ENCODE measurements around the gene ACOT7.

The ACOT7 gene

DNA sequence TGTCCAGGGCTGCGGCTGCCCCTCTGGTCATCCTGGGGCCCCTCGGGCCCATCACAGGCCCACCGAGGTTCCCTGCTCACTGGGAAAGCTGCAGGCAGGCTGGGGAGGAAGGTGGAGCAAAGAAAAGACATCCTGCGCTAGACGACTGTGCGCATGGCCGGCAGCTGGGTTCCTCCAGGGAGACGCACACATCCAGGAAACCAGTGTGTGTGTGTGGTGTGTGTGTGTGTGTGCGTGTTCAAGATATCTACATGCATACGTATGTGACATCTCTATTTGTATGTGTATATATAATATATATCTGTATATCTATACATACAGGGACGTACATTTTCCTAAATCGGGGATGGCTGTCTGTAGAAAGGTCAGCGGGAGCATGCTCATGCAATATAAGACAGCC lies 63.7 kb downstream of the ACOT7 start:
- Histone ChIP-seq H3K27ac (ENCODE audit: low read depth, low read length) (peak overlapping the region; percentile 59), H3K27me3 (ENCODE audit: control insufficient read depth in 1 of 2, insufficient read depth in 2 of 2, low read length in 2 of 2) (no peaks in the 10 kb centered on the region), H3K9me3 (ENCODE audit: low read length) (no peaks in the 10 kb centered on the region), H3K9ac (ENCODE audit: low read length) (no peak overlapping the region), H3K36me3 (ENCODE audit: insufficient read depth, low read length) (no peaks in the 10 kb centered on the region), H3K4me3 (ENCODE audit: low read depth in 1 of 2, low read length in 2 of 2) (no peak overlapping the region), H3K4me1 (ENCODE audit: insufficient read depth, low read length) (peaks cover 24% of the 10 kb centered on the region)

DNA sequence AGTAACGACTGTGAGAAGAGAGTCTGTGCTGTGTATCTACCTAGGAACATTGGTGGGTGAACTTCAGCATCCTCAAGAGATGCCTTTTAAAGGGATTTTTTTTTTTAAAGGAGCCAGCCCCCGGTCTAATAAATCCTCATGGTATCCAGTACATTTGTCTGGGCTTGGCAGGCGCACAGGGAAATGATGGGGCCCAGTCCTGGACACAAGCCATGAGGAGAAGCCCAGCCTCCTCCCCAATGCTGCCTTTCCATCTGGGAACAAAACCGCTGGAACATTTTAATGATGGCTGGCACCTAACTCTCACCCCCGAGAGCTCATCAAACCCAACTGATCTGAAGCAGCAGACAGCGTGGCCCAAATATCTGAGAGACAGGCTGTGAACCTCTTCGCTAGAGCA lies 64.2 kb downstream of the ACOT7 start:
- Histone ChIP-seq H3K9ac (ENCODE audit: low read length) (no peak overlapping the region), H3K27ac (ENCODE audit: low read depth, low read length) (peak overlapping the region; percentile 85)

DNA sequence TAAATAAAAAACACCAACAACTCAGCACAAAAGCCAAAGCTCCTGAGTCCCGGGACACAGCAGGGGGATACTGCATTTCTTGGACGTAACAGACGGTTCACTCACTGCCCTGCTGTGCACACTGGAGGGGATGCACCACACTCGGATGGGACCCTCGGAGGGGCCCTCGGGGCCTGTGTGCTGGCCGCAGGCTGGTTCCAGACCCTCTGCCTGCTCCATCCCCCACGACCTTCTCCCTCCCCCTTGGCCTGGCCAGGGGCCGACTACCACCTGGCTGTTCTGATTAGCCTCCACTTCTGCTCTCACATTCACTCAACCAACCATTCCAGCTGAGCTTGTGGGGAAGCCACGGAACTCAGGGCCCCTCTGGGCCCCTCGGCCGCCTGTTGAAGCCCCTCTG lies 64.9 kb downstream of the ACOT7 start:
- Histone ChIP-seq H3K27ac (ENCODE audit: low read depth, low read length) (peak overlapping the region; percentile 85), H3K27me3 (ENCODE audit: control insufficient read depth in 1 of 2, insufficient read depth in 2 of 2, low read length in 2 of 2) (no peaks in the 10 kb centered on the region), H3K4me1 (ENCODE audit: insufficient read depth, low read length) (peaks cover 24% of the 10 kb centered on the region), H3K9ac (ENCODE audit: low read length) (no peak overlapping the region), H3K9me3 (ENCODE audit: low read length) (no peaks in the 10 kb centered on the region), H3K4me3 (ENCODE audit: low read depth in 1 of 2, low read length in 2 of 2) (no peak overlapping the region), H3K36me3 (ENCODE audit: insufficient read depth, low read length) (no peaks in the 10 kb centered on the region)

More for the DNA sequence above, 64.2 kb downstream of the ACOT7 start:
- H3K36me3 ChIP-seq (ENCODE audit: insufficient read depth, low read length), result no peaks in the 10 kb centered on the region
- no peaks in the 10 kb centered on the region for H3K9me3 ChIP-seq (ENCODE audit: low read length)
- no peak overlapping the region for H3K4me3 ChIP-seq (ENCODE audit: low read depth in 1 of 2, low read length in 2 of 2)
- no peaks in the 10 kb centered on the region for H3K27me3 ChIP-seq (ENCODE audit: control insufficient read depth in 1 of 2, insufficient read depth in 2 of 2, low read length in 2 of 2)
- H3K4me1 ChIP-seq (ENCODE audit: insufficient read depth, low read length), result peaks cover 24% of the 10 kb centered on the region

GRCh38 chr1:6328091-6328490 lies 65.5 kb downstream of the ACOT7 start:
- no peak overlapping the region for H3K27ac ChIP-seq (ENCODE audit: low read depth, low read length)
- H3K4me1 ChIP-seq (ENCODE audit: insufficient read depth, low read length), result peaks cover 24% of the 10 kb centered on the region
- H3K27me3 ChIP-seq (ENCODE audit: control insufficient read depth in 1 of 2, insufficient read depth in 2 of 2, low read length in 2 of 2), result no peaks in the 10 kb centered on the region
- no peaks in the 10 kb centered on the region for H3K36me3 ChIP-seq (ENCODE audit: insufficient read depth, low read length)
- H3K9me3 ChIP-seq (ENCODE audit: low read length), result no peaks in the 10 kb centered on the region
- no peak overlapping the region for H3K4me3 ChIP-seq (ENCODE audit: low read depth in 1 of 2, low read length in 2 of 2)
- no peak overlapping the region for H3K9ac ChIP-seq (ENCODE audit: low read length)

DNA sequence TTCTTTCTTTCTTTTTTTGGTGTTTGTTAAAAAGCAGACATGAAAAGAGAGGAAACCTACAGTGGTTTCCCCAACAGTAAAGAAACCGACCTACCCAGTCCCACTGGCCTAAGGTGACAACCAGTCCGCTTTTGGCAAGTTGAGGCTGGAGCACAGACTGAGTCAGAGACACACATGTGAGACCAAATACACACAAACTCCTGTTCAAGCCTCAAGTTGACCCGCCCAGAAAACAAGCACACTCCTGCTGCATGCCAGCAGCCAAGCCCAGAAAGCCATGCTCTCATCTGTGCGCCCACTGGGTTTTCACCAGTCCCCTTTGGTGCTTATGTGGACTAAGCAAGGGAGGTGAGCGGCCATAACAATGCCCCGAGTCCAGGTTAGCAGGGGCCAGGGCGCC lies 68.1 kb downstream of the ACOT7 start:
- Histone ChIP-seq H3K9ac (ENCODE audit: low read length) (no peak overlapping the region), H3K9me3 (ENCODE audit: low read length) (no peaks in the 10 kb centered on the region), H3K4me3 (ENCODE audit: low read depth in 1 of 2, low read length in 2 of 2) (no peak overlapping the region), H3K36me3 (ENCODE audit: insufficient read depth, low read length) (no peaks in the 10 kb centered on the region), H3K27ac (ENCODE audit: low read depth, low read length) (no peak overlapping the region), H3K27me3 (ENCODE audit: control insufficient read depth in 1 of 2, insufficient read depth in 2 of 2, low read length in 2 of 2) (no peaks in the 10 kb centered on the region), H3K4me1 (ENCODE audit: insufficient read depth, low read length) (peaks cover 20% of the 10 kb centered on the region)

DNA sequence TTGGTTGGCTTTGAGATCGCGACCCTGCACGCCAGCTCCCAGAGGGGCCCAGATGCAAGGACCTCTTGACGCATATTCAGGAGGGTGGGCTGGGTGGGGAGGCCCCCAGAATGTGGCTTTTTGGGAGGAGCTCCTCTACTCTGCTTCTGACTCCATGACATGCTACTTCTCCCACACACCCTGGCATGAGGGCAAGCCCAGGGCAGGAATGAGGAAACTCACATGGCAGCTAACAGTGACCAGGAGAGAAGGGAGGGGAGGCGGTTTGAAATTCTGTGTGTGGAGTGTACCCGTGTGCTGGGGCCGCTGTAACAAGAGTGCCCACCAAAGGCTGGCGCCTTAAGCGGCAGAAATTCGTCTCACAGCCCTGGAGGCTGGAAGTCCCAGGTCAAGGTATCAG lies 71.4 kb downstream of the ACOT7 start:
- Histone ChIP-seq H3K27me3 (ENCODE audit: control insufficient read depth in 1 of 2, insufficient read depth in 2 of 2, low read length in 2 of 2) (no peaks in the 10 kb centered on the region), H3K4me1 (ENCODE audit: insufficient read depth, low read length) (no peaks in the 10 kb centered on the region), H3K27ac (ENCODE audit: low read depth, low read length) (no peak overlapping the region), H3K36me3 (ENCODE audit: insufficient read depth, low read length) (peaks cover 4% of the 10 kb centered on the region), H3K4me3 (ENCODE audit: low read depth in 1 of 2, low read length in 2 of 2) (no peak overlapping the region), H3K9ac (ENCODE audit: low read length) (no peak overlapping the region), H3K9me3 (ENCODE audit: low read length) (no peaks in the 10 kb centered on the region)

DNA sequence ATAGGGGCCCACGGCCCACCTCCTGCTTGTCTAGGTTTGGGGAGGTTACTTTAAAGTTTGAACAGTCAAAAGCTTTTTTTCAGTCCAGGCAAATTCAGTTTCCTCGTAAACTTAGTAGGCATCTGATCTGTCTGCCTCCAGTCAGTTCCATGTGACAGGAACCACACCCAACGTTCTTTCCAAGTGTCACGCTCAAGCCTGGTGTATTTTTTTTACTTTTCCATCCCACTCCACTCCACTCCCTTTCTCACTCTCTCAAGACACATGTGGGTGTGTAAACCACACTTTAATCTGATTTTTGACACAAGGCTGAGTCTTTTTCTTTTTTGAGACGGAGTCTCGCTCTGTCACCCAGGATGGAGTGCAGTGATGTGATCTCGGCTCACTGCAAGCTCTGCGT lies 72.4 kb downstream of the ACOT7 start:
- Histone ChIP-seq H3K27ac (ENCODE audit: low read depth, low read length) (no peak overlapping the region), H3K9ac (ENCODE audit: low read length) (no peak overlapping the region), H3K9me3 (ENCODE audit: low read length) (no peaks in the 10 kb centered on the region), H3K36me3 (ENCODE audit: insufficient read depth, low read length) (peaks cover 4% of the 10 kb centered on the region), H3K27me3 (ENCODE audit: control insufficient read depth in 1 of 2, insufficient read depth in 2 of 2, low read length in 2 of 2) (no peaks in the 10 kb centered on the region), H3K4me1 (ENCODE audit: insufficient read depth, low read length) (no peaks in the 10 kb centered on the region), H3K4me3 (ENCODE audit: low read depth in 1 of 2, low read length in 2 of 2) (no peak overlapping the region)

GRCh38 chr1:6317098-6317760 lies 76.3 kb downstream of the ACOT7 start:
- H3K4me3 ChIP-seq (ENCODE audit: low read depth in 1 of 2, low read length in 2 of 2), result no peak overlapping the region
- H3K9me3 ChIP-seq (ENCODE audit: low read length), result no peaks in the 10 kb centered on the region
- peaks cover 4% of the 10 kb centered on the region for H3K36me3 ChIP-seq (ENCODE audit: insufficient read depth, low read length)
- H3K9ac ChIP-seq (ENCODE audit: low read length), result no peak overlapping the region
- H3K4me1 ChIP-seq (ENCODE audit: insufficient read depth, low read length), result no peaks in the 10 kb centered on the region
- H3K27ac ChIP-seq (ENCODE audit: low read depth, low read length), result no peak overlapping the region
- H3K27me3 ChIP-seq (ENCODE audit: control insufficient read depth in 1 of 2, insufficient read depth in 2 of 2, low read length in 2 of 2), result no peaks in the 10 kb centered on the region

DNA sequence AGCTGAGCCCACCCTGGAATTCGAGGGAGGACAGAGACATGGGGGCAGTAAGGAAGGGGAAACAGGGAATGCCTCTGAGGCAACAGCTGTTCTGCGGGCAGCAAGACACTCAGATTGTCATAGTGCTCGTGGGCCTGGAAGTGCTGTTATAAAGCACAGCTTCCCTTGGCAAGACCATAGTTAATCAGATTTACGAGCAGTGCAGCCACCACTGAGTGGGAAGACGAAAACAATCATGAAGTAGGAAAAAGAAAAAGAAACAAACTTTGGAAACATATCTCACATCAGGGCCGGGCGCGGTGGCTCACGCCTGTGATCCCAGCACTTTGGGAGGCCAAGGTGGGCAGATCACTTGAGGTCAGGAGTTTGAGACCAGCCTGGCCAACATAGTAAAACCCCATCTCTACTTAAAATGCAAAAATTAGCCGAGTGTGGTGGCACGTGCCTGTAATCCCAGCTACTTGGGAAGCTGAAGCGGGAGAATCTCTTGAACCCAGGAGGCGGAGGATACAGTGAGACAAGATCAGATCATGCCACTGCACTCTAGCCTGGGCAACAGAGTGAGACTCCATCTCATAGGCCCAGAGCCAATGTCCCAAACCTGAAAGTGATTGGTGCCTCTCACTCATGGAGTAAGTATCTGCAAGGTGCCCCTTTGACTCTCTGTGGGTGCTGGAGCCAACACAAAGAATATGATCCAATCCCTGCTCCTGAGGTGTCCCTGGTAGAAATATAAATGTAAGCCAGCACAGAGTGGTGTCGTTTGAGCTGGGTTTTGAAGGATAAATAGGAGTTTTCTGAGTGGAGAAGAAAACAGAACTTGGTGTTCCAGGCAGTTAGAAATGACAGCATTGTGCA lies 77.1 kb downstream of the ACOT7 start:
- Histone ChIP-seq H3K27ac (ENCODE audit: low read depth, low read length) (no peak overlapping the region), H3K36me3 (ENCODE audit: insufficient read depth, low read length) (peaks cover 4% of the 10 kb centered on the region), H3K4me1 (ENCODE audit: insufficient read depth, low read length) (no peaks in the 10 kb centered on the region), H3K9me3 (ENCODE audit: low read length) (no peaks in the 10 kb centered on the region), H3K4me3 (ENCODE audit: low read depth in 1 of 2, low read length in 2 of 2) (no peak overlapping the region), H3K27me3 (ENCODE audit: control insufficient read depth in 1 of 2, insufficient read depth in 2 of 2, low read length in 2 of 2) (no peaks in the 10 kb centered on the region), H3K9ac (ENCODE audit: low read length) (no peak overlapping the region)

DNA sequence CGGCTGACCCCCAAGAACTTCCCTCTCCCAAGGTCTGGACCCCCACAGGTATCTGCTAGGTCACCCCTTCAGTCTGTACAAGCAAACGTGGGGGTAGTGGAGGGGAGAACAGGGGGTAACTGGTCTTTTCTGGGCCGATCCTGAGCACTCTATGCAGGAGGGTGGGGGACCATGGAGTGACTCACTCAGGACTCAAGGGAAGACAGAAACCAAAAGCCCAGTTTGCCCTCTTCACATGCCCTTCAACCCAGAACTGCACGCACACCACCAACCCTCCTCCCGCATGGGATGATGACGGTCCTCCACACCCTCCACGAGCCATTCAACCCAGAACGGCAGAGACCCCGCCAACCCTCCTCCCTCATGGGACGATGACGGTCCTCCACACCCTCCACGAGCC lies 79.1 kb downstream of the ACOT7 start:
- Histone ChIP-seq H3K9me3 (ENCODE audit: low read length) (no peaks in the 10 kb centered on the region), H3K36me3 (ENCODE audit: insufficient read depth, low read length) (peaks cover 4% of the 10 kb centered on the region), H3K4me3 (ENCODE audit: low read depth in 1 of 2, low read length in 2 of 2) (no peak overlapping the region), H3K27ac (ENCODE audit: low read depth, low read length) (no peak overlapping the region), H3K27me3 (ENCODE audit: control insufficient read depth in 1 of 2, insufficient read depth in 2 of 2, low read length in 2 of 2) (no peaks in the 10 kb centered on the region), H3K4me1 (ENCODE audit: insufficient read depth, low read length) (no peaks in the 10 kb centered on the region), H3K9ac (ENCODE audit: low read length) (no peak overlapping the region)

DNA sequence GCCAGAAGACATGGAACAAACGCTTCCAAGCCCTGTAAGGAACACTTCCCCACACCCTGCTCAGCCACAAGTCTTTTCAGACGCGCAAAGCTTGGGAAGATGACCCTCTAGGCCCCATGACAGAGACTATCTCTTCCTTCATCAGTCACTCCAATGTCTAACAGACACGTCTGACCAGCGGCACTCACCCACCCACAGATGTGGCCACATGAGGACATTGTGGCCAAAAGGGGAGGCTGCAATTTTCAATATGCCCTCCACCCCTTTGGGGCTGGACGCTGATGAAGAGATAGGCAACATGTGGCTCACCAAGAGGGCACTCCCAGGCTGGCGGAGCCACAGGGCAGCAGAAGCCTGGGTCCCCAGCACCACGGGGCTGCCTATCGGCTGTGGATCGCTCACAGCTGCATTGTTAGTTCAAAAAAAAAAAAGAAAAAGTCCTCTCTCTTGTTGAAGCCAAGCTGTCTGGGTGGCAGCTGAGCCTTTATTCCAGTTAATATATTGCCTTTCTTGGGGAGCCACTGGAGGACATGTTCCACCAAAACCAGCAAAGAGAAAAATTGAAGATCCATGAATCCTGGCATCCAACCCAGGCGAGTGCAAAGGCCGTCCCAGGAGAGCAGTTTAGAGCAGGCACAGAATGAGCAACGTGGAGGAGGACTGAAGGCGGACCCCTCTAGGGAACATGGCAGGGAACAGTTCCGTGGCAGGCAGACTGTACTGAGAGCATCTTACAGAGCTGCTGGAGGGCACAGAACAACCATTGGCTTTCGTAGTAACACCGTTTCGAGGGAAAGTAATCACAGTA lies 80.0 kb downstream of the ACOT7 start:
- Histone ChIP-seq H3K27ac (ENCODE audit: low read depth, low read length) (no peak overlapping the region), H3K4me3 (ENCODE audit: low read depth in 1 of 2, low read length in 2 of 2) (no peak overlapping the region), H3K36me3 (ENCODE audit: insufficient read depth, low read length) (peaks cover 4% of the 10 kb centered on the region)

More for the DNA sequence above, 80.0 kb downstream of the ACOT7 start:
- Histone ChIP-seq H3K9me3 (ENCODE audit: low read length) (no peaks in the 10 kb centered on the region), H3K27me3 (ENCODE audit: control insufficient read depth in 1 of 2, insufficient read depth in 2 of 2, low read length in 2 of 2) (no peaks in the 10 kb centered on the region), H3K4me1 (ENCODE audit: insufficient read depth, low read length) (no peaks in the 10 kb centered on the region), H3K9ac (ENCODE audit: low read length) (no peak overlapping the region)
